NCI-H2196 (cell line): ENCODE data around the gene NR2C1.
A peak's percentile ranks its signal among the peaks of the same experiment; 100 is the strongest.
"Not testable (repeated sequence)": the region's sequence is repeated elsewhere in the genome, so short reads cannot be mapped to it uniquely, and the experiment has no call there.

ENCODE experiments used
- DNase-seq: peaks from one replicate; lab custom pipeline; 2025; ENCODE audit not compliant: unreplicated experiment; lab: John Stamatoyannopoulos, UW

NR2C1 gene

GRCh38 chr12:95003213-95003920 lies 70.1 kb downstream of the NR2C1 start, which contains the start of gene NDUFA12:
NDUFA12 (minus strand) TSS chr12:95003697; CDS start chr12:95003680, 17 bp downstream.
- DNase-seq: peak; percentile 97

- DNase-seq: no peak
Measured at GRCh38 chr12:95002754-95003153, 70.7 kb downstream of the NR2C1 start.

GRCh38 chr12:94998326-94998725 lies 75.1 kb downstream of the NR2C1 start:
- no peak for DNase-seq

GRCh38 chr12:94997726-94998125 lies 75.7 kb downstream of the NR2C1 start:
- DNase-seq: no peak

- DNase-seq: no peak
Measured at GRCh38 chr12:94997061-94997460, 76.4 kb downstream of the NR2C1 start.

GRCh38 chr12:94994312-94994711 lies 79.1 kb downstream of the NR2C1 start:
- no peak for DNase-seq

- DNase-seq: not testable (repeated sequence)
Measured at GRCh38 chr12:94993855-94994254, 79.6 kb downstream of the NR2C1 start.

GRCh38 chr12:94990222-94990621 lies 83.2 kb downstream of the NR2C1 start:
- DNase-seq: no peak

GRCh38 chr12:94988471-94988870 lies 84.9 kb downstream of the NR2C1 start:
- no peak for DNase-seq

- no peak for DNase-seq
Measured at GRCh38 chr12:94987801-94988200, 85.6 kb downstream of the NR2C1 start.

- DNase-seq: no peak
Measured at GRCh38 chr12:94987076-94987669, 86.2 kb downstream of the NR2C1 start.

- DNase-seq: not testable (repeated sequence)
Measured at GRCh38 chr12:94985099-94985498, 88.3 kb downstream of the NR2C1 start.

GRCh38 chr12:94983321-94983720 lies 90.1 kb downstream of the NR2C1 start:
- no peak for DNase-seq

GRCh38 chr12:94982456-94982855 lies 91.0 kb downstream of the NR2C1 start:
- no peak for DNase-seq

GRCh38 chr12:94980577-94980976 lies 92.8 kb downstream of the NR2C1 start:
- DNase-seq: peak; percentile 5

- DNase-seq: no peak
Measured at GRCh38 chr12:94979941-94980340, 93.5 kb downstream of the NR2C1 start.

GRCh38 chr12:94977766-94978468 lies 95.5 kb downstream of the NR2C1 start:
- no peak for DNase-seq

GRCh38 chr12:94973221-94973620 lies 100.2 kb downstream of the NR2C1 start:
- DNase-seq: no peak

- DNase-seq: no peak
Measured at GRCh38 chr12:94972795-94973194, 100.6 kb downstream of the NR2C1 start.

- DNase-seq: no peak
Measured at GRCh38 chr12:94971923-94972322, 101.5 kb downstream of the NR2C1 start.

- DNase-seq: no peak
Measured at GRCh38 chr12:94970560-94970959, 102.9 kb downstream of the NR2C1 start.
